Midbrain (tissue), 1 donor: ENCODE measurements around the gene LHFPL6.
A peak's percentile ranks its signal among the peaks of the same experiment; 100 is the strongest.

Experiments used
- DNase-seq: peaks from one replicate; lab custom pipeline; 2025; lab: John Stamatoyannopoulos, UW

The LHFPL6 gene

DNA sequence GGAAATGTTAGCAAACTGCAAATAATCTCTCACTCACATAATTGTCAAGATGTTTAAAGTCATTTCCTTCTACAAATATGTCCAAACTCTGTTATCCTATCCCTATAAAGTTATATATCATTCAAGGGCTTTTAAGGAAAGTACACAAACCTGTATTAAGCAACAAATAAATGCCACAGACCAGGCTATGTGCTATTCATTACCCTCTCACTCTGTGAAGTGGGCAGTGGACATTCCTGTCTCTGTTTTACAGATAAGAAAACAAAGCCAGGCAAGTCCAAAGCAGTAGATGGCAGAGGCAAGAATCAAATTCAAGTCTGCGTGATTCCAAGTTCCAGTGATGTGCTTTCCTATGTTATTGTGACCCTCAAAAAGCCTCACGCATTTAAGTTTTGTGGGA, 140.6 kb downstream of the LHFPL6 start:
- no peak for DNase-seq

DNA sequence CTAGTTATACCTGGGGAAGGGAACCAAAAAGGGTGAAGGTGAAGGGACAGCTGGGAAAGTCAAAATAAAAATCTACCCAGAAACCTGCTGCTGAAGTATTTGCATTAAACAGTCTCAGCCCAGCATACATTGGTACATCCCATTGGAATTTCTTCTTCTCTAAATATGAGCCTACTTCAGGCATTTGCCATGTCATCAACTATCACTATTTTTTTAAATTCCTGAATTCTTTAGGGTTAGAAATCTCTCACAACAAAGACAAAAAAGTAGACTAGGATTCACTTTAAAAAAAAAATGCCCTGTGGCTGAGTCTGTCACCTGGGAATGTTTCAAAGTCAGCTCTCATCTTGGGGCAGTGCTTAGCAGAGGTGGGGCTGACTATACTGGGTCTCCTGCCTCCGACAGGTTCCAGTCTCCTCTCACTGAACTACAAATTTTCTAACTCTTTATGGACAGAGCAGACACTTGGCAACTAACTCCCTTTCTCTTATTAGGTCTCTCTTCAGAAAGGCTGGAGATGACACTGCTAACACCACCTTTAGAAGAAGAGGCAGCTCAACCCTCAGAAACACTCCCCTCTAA, 141.2 kb downstream of the LHFPL6 start:
- DNase-seq = no peak

DNA sequence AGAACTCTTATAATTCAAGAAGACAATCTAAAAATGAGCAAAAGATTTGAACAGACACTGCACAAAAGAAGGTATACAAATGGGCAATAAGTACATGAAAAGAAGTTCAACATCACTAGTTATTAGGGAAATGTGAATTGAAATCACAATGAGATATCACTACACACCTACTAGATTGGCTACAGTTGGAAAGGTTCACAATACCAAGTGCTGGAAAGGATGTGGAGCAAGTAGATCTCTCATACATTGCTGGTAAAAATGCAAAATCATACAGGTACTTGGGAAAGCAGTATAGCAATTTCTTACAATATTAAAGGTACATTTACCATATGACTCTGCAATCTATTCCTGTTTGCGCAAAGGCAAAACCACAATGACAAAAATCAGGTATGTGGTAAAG, 145.7 kb downstream of the LHFPL6 start:
- DNase-seq = no peak

DNA sequence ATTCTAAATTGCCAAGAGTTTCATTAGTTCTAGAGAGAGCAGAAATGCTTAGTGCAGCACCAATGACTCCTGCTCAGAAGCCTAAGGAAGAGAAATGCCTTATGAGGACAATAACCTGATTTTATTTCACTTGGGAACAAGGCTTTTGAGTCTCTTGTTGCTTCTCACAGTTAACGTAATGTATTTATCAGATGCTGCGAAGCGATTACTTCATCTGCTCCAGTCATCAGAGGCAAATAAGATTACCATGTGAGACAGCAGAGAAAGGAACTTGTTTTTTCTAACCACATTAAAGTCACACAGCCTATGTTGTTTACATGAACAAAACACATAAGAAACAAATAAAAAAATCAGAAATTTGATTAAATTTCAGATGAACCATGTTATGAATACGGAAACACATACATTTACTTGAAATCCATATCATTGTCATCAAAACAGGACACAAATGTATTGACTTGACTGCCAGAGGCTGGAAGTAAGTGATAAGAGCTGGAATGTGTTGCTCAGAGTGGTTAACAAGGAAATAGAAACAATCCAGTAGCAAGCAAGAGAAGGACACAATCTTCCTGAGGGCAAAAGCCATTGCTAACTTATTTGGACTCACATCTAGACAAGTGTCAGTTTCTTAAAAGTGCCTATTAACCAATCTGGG, 147.3 kb downstream of the LHFPL6 start:
- DNase-seq = no peak

DNA sequence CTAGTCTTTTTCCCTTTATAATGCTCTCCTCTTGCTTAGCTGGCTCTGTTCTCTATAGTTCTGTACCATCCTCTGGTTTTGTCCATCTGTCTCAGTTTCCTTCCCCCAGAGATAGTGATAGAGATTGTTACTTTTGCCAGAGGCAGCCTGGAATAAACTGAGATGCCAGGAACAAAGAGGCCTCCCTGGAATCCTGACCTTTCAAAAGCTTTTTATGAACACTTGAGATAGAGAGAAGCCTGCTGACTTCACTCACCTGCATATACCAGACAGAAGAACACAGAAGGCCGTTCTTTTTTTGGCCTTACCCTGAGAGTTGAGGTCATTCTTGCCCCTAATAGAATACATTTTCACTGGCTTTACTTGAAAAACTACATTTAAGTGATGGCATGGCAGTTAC, 150.2 kb downstream of the LHFPL6 start:
- no peak for DNase-seq

DNA sequence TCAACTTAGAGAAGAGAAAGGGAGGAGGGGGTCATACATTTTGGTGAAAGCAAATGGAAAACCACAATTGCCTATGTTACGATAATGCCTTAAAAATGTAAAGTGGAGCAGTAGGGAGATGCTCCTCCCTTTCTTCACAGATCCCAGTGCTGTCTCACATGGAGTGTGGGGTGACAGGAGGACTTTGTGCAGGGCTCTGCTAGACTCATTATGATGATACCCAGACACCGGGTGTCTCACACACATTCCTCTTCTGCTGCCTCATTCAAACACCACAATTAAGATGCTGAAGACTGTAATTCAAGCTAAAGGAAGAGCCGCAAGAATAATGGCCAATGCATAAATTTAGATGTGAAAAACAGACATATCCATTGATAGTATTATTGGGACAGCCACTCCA, 150.6 kb downstream of the LHFPL6 start:
- no peak for DNase-seq

DNA sequence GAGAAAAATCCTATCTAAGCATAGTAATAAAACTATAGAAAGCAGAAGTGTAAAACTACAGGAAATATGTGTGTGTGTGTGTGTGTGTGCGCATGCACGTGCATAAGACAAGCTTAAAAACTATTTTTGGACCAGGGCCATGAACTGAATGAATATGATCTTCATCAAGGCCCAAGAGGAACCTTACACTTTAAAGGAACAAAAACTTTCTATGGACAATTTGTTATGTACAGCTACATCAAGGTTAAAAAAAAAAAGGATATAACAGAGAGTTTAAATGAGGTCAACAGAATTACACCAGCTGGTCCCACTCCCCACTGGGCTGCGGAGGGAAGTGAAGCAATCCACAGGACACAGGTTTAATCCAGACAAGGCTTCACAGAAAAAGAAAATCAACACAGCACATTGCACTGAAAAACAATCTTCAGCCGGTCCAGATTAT, 151.1 kb downstream of the LHFPL6 start:
- no peak for DNase-seq

DNA sequence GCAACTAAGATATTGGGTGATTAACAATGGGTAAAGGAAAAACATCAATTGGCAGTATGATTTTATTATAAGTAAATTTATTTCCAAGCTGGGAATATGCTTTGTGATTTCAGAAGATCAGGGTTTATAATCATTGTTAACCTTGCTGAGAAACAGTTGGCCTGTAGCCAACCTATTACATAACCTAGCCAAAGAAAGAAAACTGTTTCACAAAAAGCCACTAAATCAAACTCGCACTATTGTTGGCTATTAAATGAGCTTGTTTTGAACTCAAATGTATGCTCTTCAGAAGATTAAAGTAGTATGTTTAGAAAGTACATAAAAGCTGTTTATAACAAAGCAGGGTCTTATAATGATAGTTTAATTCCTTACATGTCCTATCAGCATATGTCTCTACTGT, 151.7 kb downstream of the LHFPL6 start:
- DNase-seq = no peak

DNA sequence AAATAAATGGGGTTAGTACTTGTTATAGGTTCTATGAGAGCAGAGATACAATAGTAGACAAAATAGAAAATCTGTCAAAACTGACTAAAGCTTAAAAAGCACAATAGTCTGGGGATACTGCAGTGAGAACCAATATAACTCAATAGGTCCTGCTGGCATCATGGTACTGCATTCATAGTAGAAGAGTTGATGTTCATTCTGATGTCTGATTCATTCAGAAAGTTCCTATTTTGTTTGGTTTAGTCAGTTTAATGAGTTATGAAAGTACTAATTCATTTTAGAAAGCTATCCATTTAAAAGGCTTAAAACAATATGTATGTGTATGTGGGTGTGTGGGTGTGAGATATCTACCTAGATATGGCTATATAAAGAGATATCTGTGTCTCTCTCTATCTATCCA, 152.8 kb downstream of the LHFPL6 start:
- no peak for DNase-seq

DNA sequence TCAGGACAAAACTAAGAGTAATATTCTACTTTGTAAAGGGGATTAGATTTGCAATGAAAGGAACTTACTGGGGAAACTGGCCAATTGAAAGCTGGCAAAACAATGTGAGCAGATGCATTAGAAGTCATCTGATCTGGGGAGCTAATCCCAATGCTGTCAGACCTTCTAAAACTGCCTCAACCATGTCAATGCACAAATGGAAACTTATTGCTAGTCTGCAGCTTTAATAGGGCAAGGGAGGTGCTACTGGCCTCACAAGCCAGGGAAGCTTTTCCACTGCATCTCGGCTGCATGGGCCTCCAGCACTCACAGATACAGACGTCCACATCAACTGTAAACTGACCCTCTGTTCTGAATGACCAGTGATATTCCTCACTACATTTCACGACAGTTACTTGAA, 154.2 kb downstream of the LHFPL6 start:
- peak; percentile 52 for DNase-seq

DNA sequence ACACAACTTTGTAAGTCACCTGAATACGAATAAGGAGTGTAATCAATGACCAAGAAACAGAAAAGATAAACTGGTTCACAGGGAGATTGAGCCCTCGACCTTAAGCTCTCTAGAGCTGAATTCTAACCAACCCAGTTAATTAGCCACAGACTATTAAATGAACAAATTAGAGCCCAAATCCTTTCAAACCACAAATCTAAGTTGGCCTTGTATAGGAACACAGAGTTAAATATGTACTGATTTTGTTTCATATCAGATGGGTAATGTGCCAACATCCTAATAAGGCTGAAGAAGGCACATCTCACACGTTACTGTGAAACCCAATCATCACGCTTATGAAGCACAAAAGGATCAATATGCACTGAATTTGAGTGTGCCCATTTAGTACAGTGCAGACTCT, 156.1 kb downstream of the LHFPL6 start:
- no peak for DNase-seq

DNA sequence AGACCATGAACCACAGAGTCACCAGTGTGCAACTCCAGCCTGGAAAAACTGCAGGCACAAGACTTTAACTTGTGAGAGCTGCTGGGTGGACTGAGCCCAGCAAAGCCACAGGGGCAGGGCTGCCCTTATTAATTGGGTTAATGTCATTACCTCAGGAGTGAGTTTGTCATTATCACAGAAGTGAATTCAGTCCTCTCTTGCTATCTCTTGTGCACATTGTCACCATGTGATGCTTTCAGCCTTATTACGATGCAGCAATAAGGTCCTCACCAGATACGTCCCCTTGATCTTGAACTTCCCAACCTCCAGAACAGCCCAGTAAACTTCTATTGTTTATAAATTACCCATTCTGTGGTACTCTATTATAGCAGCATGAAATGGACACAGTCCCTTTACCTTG, 158.1 kb downstream of the LHFPL6 start:
- no peak for DNase-seq

DNA sequence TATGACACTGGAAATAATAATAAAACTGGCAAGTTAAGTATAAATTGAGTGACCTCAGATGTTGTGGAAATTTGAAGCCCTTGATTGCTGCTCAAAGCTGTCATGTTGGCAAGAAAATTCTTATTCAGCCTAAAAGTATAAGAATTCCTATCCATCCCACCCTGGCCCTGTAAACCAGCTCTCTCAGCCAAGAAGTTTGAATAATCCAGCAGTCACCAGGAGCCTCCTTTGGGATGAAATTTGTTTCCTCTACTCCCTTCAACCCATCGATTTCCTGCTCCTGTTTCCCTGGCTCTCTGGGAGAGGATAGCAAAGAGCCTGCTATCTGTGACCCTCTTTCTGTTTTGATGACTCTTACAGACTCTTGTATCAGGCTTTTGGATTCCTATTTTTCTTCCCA, 169.3 kb downstream of the LHFPL6 start:
- DNase-seq = no peak

DNA sequence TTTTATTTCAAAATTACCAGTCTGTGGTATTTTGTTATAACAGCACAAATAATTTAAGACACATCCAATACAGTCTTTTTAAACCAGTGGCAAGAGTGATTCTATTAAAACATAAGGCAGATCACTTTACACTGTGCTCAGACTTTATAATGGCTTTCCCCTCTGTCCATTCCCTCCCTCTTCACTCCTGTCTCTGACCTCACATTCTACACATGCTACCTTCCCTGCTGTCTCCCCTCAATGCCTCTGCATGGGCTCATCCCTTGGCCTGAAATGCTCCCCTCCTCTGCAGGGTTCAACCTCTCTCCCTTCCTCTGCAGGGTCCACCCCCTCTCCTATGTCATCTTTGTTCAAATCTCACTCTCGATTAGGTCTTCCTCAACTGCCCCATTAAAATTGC, 170.8 kb downstream of the LHFPL6 start:
- DNase-seq = no peak

DNA sequence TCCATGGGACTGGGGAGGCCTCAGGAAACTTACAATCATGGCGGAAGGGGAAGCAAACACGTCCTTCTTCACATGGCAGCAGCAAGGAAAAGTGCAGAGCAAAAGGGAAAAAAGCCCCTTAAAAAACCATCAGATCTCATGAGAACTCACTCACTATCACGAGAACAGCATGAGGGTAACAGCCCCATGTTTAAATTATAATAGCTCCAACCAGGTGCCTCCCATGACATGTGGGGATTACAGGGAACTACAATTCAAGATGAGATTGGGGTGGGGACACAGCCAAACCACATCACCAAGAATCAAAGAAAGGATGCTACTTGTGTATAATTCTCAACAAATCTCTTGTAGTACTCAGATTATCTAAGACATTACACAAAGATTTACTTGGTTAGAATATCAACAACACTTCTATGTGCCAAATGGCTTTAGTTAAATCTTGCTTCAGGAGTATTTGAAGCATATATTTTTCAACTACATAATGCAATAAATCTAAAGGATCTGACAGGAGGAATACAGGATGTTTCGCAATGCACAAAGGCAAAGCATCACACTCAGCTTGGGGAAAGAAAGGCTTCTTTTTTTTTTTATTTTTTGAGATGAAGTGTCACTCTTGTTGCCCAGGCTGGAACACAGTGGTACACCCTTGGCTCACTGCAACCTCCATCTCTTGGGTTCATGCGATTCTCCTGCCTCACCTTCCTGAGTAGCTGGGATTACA, 180.0 kb downstream of the LHFPL6 start:
- no peak for DNase-seq

DNA sequence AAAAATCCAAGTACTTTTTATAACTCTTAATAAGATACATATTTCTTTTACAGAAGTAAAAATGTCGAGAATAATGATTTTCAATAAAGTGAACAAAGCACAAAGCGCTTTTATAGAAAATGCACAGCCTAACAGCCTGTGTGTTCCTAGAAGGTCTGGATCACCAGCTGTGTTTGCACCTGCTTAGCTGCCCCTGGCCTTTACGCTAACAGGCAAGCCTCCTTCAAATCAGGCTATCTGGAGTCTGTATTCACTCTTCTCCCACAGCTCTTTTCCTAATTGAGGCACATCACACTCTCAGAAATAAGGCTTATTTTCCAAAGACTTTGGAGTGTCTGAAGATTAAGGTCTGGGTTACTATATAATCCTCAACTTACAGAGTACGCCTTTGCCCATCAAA, 183.1 kb downstream of the LHFPL6 start:
- no peak for DNase-seq

DNA sequence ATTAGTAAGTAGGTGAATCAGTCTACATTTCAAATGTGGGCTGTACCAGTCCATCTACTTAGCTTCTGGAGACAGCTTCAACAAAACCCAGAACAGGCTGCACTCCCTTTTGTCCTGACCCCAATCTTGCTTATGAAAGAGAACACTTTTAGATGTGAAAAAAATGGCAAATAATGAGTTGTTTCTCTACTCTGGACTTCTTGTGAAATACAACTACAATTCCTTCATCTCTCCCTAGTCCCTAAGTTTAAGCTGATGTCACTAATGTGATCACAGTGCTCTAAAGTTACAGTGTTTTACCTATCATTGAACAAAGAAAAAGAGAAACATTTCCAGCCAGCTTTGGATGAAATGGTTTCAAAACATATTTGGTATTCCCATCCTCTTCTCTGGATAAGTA, 183.9 kb downstream of the LHFPL6 start:
- DNase-seq = peak; percentile 25

DNA sequence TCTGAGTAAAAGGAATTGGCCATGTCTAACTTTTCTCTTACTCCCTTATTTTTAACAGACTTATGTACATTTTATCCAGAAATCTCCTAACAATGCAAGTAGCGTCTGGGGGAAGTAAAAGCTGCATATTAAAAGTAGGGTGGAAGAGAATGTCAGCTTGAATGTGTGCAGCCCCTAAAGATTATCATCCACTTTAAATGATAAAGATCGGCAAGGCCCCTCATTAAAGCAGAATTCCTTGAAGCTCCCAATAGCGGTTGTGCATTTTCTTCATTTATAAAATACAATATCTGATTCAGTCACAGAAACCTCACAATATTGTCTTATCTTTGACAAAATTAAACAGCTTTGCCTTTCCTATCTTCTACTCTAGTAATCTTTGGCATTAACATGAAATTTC, 184.6 kb downstream of the LHFPL6 start:
- no peak for DNase-seq

DNA sequence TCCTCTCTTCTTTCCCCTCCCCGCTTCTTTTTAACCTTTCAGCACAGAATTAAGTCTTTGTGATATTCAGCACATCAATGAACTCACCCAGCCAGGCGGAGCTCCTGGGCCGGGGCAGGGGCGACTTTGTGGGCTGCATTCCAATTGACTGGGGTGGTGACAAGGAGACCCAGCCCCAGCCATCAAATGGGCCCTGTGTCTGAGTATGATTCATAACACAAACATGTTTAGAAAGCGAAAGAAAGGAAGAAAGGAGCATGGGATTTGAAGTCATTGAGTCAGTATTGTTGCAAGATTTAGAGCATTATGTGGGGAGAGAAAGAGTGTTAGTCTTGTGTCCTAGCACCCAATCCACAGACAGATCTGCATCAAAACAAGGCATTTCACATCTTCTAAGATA, 185.3 kb downstream of the LHFPL6 start:
- DNase-seq = peak; percentile 15

DNA sequence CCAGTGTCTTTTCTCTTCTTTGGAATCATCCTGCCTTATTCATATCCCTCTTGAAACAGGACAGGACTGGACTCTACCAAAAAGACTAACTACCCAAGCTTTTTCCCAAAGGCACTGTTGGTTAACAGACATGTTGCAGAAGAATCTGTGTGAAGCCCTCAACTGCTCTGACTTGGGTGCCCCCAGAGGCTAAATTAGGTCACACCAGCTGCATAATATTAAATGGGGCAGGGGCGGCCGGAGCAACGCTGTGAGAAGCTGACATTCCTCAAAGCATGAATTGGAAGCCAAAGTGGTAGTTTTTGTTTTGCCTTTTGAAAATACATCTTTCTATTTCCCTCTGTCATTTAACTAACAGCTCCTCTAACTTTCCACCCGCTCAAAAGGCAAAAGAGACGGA, 185.9 kb downstream of the LHFPL6 start:
- peak; percentile 51 for DNase-seq

DNA sequence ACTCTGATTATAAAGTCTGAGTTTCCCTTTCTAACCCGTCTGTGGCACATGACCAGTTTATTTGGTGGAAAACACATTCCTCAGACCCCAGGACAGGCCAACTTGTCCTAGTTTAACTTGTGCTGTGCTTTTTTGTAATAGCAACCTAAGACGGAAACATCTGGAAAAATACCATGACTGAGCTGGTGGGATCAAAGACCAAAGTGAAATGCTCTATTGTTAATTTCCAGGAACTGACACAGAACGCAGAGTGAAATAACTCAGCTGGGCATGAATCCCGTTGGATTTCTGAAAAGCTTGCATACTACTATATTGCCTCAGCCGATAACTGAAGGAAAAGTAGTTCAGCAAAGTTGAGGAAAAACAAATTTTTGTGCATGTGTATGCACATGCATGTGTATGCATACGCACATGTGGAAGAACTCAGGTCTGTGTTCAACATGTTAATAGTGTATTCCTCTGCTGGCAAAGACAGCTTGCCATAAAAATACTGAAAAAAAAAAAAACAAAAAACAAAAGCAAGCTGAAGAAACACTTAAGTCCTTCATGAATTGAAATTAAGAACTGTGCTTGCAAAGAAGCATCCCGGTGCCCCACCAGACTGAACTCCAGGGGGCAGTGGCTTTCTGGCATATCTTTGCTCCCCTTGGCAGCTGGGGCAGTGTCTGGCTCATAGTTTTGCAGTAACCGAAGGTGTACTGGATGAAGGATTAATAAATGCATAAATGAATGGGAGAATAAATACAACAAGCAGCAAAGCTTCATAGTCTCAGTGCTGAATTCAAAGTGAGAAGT, 187.8 kb downstream of the LHFPL6 start:
- DNase-seq = peak; percentile 61

DNA sequence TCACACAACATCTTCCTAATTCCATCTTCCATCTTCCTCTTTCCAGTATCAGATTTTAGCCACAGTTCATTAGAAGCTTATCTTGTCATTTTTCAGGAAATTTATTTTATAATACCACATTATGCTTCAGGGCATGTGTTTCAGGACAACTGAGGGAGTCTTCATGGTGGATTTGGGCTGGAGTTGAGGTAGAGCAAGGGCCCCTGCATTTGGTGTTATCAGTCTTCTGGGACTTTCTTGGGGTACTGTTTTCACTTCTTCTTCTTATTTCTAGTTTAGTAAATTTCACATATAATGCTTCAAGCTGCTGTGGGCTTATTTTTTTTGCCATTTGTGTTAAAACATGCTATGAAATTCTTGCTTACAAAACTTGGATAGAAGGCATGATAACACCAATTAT, 188.7 kb downstream of the LHFPL6 start:
- DNase-seq = no peak

DNA sequence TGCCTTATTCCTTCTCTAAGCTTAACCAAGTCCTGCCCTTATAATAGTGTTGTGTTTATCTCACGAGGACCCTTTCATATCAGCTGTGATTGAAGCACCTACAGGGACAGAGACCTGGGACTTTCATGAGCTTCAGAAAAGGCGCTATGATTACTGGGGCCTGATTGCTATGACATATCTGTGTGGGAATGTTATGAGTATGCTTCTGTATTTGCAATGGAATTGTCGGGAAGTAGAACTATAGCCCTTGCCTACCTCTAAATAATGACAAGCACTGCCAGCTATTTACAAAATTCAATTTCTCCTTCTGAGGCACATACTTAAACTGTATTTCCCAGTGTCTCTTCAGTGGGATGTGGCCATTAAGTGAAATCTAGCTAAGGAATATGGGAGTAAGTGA, 191.5 kb downstream of the LHFPL6 start:
- DNase-seq = no peak
